HG03378 (cell line): ENCODE measurements around the gene SURF1.
"Not testable (repeated sequence)": the region's sequence is repeated elsewhere in the genome, so short reads cannot be mapped to it uniquely, and the experiment has no call there.

Experiments
- ATAC-seq: cut with Tn5 transposase; IDR thresholded peaks from one replicate; pipeline ENCODE4 v1.9.1; 2021; ENCODE audit warnings: mild to moderate bottlenecking, moderate library complexity; ENCODE audit not compliant: unreplicated experiment

The SURF1 gene

GRCh38 chr9:133384736-133385321, 28.5 kb upstream of the SURF1 start:
- no peak for ATAC-seq

DNA sequence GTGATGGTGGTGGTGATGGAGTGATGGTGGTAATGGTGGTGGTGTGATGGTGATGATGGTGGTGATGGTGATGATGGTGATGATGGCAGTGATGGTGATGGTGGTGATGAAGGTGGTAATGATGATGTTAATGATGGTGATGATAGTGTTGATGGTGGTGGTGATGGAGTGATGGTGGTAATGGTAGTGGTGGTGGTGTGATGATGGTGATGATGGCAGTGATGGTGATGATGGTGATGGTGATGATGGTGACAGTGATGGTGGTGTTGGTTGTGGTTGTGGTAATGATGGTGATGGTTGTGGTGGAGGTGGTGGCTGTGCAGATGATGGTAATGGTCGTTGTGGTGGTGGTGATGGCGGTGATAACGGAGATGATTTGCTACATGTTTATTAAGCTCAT, 27.2 kb upstream of the SURF1 start:
- no peak for ATAC-seq

DNA sequence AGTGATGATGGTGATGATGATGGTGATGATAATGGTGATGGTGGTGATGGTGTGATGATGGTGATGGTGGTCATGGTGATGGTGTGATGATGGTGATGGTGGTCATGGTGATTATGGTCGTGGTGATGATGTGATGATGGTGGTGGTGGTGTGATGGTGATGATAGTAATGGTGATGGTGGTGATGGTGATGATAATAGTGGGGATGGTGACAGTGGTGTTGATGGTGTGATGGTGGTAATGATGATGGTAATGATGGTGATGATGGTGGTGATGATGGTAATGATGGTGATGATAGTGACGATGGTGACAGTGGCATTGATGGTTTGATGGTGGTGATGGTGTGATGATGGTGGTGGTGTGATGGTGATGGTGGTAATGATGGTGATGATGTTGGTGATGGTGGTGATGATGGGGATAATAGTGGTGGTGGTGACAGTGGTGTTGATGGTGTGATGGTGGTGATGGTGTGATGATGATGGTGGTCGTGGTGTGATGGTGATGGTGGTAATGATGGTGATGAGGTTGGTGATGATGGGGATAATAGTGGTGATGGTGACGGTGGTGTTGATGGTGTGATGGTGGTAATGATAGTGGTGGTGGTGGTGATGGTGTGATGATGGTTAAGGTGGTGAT, 26.3 kb upstream of the SURF1 start:
- no peak for ATAC-seq

DNA sequence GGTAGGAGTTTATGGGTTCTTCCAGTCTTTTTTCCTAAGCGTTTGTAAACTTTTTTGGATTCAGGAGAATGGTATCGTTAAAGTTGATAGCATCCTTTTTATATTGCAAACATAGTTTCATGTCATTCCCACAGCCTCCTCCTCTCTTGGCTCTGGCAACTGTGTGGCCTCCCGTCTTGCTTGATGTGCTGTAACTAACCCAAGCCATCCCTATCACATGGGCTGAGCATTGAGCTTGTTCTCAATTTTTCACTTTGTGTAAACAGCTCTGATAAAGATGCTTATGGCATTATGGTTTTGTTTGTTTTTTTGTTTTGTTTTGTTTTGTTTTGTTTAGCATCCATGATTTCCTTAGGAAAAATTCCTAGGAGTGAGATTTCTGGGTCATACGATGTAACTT, 24.4 kb upstream of the SURF1 start:
- ATAC-seq: no peak

- ATAC-seq: no peak
These were observed 23.1 kb upstream of the SURF1 start for GRCh38 chr9:133379153-133380086.

- no peak for ATAC-seq
These were observed 22.2 kb upstream of the SURF1 start for GRCh38 chr9:133378408-133378962.

DNA sequence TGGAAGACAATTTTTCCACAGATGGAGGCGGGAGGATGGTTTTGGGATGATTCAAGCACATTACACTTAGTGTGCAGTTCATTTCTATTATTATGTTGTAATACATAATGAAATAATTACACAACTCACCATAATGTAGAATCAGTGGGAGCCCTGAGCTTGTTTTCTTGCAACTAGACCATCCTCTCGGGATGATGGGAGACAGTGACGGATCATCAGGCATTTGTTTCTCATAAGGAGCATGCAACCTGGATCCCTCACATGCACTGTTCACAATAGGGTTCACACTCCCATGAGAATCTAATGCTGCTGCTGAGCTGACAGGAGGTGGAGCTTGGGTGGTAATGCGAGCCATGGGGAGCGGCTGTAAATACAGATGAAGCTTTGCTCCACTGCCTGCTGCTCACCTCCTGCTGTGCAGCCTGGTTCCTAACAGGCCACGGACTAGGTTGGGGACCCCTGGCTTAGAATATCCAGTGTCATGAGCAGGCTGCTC, 21.5 kb upstream of the SURF1 start:
- ATAC-seq: no peak

DNA sequence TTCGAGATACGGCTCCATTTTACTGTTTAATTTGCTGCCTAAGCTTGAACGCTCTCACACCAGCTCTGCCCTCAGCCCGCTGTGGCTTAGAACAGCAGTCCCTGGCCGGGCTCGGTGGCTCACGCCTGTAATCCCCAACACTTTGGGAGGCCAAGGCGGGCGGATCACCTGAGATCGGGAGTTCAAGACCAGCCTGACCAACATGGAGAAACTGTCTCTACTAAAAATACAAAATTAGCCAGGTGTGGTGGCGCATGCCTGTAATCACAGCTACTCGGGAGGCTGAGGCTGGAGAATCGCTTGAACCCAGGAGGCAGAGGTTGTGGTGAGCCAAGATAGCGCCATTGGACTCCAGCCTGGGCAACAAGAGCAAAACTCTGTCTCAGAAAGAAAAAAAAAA, 21.0 kb upstream of the SURF1 start:
- ATAC-seq: not testable (repeated sequence)

DNA sequence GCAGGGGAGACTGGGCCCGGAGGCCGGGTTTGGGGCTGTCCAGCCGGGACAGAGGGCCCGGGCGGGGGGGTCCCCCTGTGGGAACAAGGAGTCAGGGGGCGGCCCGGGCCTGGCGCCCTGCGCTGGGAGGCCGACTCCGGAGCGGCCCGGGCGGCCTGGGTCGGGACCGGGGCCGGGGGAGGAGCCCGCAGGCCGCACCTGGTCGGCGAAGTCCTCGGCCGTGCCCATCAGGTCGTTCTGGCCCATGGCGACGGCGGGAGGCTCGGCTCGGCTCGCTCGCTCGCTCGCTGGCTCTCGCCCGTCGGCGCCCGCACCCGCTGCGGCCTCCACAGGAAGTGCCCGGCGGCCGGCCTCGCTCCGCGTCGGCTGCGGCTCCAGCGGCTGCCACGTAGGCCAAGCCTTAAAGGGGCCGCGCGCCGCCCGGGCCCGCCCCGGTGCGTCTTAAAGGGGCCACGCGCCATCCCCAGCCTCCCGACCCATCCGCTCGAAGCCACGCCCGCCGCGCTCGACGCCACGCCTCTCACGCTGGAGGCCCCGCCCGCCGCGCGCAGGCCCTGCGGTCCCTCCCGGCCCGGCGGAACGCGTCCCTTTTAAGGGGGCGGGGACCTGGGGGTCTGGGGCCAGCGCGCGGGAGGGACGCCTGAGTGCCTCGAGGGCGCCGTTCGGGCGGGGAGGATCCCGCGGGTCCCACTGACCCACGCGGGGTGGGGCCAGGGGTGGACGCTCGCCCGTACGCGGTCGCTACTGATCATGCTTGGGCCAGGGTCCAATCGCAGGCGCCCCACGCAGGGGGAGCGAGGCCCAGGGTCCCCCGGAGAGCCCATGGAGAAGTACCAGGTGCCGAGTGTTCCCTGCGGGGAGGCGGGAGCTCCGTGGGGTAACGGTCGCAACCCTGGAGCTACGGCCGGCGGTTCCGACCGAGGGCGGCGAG, 19.7 kb upstream of the SURF1 start, which contains the start of the genes STKLD1 and SURF4:
STKLD1 (plus strand) TSS at position 643 of the 931 bp plus-strand sequence; CDS start at position 751, 108 bp downstream.
SURF4 (minus strand) TSS at position 337 of the 931 bp plus-strand sequence; CDS start at position 246, 91 bp downstream.
- peak; percentile 53 for ATAC-seq

DNA sequence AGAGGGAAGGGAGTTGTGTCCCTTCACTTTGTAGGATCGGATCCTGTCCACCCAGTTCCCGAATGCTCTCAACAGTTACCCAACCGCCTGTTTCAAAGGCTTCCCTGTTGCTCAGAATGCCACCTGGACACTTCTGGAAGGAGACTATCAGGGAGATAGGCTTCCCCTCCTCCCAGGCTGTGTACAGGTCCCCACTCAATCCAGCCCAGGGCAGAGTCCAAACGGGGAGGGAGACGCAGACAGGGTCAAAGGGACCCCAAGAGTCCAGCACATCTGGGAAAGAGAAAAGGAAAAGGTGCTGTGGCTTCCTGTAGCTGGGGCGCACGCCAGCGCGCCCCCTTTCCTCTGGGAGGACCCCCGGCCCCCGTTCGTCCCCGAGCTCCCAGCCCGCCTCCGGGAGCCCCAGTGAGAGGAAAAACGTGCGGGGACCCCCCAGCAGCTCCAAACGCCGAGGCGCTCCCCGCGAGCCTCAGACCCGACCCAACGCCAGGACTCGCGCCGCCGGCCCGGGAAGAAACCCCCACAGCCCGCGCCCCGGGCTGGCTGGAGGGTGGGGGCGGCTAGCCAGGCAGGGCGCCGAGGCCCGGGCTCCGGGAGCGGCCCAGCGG, 18.9 kb upstream of the SURF1 start:
- no peak for ATAC-seq

GRCh38 chr9:133374612-133375115, 18.4 kb upstream of the SURF1 start:
- ATAC-seq: no peak

- no peak for ATAC-seq
These were observed 15.9 kb upstream of the SURF1 start for GRCh38 chr9:133372144-133372543.

DNA sequence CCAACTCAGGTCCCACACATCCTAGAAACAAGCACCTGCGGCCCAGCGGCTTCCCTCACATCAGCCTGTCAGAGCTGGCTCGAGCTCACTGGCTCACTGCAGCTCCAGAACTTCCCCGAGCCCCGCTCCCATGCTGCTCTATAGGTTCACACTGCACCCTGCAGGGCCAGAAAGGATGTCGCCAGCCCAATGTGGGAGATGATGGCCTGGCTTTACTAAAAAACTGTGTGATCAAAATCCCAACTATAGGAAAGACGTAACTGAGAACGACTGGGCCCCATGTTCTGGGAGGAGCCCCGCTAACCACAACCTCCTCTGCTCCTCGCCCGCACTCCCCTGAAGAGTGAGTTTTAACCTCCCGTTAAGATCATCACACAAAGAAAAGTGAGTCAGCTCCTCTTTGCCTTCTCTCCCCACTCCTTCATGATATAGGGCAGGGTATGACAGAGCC, 15.0 kb upstream of the SURF1 start:
- ATAC-seq: no peak

GRCh38 chr9:133370685-133371084, 14.4 kb upstream of the SURF1 start:
- no peak for ATAC-seq

- no peak for ATAC-seq
These were observed 13.6 kb upstream of the SURF1 start for GRCh38 chr9:133369933-133370332.

DNA sequence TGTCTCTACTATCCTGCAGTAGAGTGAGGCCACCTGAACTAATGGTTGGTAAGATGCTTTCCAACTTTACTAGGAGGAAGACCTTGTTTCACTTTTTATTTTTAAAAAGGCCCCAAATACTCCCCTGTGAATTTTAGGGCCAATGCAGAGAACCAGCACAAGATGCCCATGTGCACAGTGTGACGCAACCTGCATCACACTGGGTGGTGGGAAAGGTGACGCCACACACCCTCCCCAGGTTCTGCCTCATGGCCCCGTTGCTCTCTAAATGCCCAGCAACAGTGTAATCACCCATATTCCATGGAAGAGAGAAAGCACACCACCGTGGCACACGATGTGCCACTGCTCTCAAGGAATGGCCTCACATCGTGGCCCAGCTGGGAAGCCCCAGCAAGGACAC, 13.1 kb upstream of the SURF1 start:
- no peak for ATAC-seq

DNA sequence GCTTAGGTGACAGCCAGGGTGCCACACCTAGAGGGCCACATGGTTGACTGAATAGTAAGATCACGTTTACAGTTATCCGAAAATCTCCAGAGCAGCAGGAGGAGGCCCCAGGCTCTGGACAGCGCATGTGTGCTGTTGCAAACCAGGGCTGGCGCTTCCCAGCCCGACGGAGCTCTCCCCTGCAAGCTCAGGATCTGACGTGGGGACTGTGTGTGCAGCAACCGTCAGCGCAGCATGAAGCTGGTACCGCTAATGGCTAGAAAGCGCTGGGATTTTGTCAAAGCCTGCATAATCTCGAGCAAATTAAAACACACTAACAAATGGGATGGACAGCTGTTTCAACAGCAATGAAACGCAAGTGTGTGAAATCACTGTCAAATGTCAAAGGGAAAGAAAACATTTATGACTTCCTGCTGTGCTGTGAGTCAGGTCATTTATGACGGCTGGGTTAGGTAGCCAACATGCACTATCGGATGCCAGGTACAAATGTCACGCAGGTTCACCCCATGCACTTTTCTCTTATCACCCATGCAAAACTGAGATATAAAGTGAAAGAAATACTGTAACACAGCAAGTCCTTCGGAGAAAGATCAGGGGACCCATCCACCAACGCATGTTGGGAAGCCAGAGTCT, 12.1 kb upstream of the SURF1 start:
- ATAC-seq: no peak

DNA sequence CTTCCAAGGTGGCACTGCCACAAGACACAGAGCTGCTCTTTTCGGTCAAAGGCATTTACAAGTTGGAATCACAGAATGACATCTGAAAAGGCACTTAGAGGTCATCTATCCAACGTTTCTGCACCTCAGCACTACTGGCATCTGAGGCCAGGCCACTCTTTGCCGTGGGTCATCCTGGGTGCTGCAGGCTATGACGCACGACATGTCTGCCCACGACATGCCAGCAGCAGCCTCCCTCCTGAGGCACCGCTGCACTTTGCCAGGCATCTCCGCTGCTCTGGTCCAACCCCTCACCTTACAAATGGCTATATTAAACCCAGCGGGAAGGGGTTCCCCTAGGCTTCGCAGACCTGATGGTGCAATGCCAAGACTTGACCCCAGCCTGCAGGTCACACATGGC, 11.5 kb upstream of the SURF1 start:
- ATAC-seq: no peak

GRCh38 chr9:133367221-133367620, 10.9 kb upstream of the SURF1 start:
- no peak for ATAC-seq
